ENCODE results near the gene KLHL1.

DNA sequence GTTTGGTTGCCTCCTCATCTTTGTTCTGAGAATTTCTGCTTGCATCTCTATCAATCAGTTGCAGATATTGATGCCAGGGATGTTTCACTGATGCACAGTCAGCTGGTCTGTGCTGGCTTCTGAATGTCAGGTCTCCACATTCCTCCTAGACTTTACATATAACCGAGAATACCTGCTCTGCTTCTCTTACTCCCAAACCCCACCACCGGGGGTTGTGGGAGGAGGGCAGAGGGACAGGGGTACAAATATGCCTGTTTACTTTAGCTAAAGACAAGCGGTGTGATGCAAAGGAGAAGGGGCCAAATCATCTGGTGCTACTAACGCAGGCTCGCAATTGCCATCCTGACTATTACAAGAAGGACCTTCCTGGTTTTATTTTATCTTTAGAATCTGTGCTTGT is 17.4 kb upstream of the KLHL1 start:
- TF ChIP-seq, protein P1, sequence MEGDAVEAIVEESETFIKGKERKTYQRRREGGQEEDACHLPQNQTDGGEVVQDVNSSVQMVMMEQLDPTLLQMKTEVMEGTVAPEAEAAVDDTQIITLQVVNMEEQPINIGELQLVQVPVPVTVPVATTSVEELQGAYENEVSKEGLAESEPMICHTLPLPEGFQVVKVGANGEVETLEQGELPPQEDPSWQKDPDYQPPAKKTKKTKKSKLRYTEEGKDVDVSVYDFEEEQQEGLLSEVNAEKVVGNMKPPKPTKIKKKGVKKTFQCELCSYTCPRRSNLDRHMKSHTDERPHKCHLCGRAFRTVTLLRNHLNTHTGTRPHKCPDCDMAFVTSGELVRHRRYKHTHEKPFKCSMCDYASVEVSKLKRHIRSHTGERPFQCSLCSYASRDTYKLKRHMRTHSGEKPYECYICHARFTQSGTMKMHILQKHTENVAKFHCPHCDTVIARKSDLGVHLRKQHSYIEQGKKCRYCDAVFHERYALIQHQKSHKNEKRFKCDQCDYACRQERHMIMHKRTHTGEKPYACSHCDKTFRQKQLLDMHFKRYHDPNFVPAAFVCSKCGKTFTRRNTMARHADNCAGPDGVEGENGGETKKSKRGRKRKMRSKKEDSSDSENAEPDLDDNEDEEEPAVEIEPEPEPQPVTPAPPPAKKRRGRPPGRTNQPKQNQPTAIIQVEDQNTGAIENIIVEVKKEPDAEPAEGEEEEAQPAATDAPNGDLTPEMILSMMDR (IDR thresholded peaks at IDR 0.05; ENCODE audit: insufficient read depth, low read depth, low read length): no peak
- TF ChIP-seq EZH2 (IDR thresholded peaks at IDR 0.05; ENCODE audit: insufficient read depth, low read length): no peak
